Measurements from ENCODE around the gene CTBP1. TPM values are rescaled to one million over a fixed set of nuclear protein-coding genes. Genes with fewer than 3 reads are reported as not detected.

The CTBP1 gene
- total RNA-seq, 1 donor from 2014 or later = 165 TPM

DNA sequence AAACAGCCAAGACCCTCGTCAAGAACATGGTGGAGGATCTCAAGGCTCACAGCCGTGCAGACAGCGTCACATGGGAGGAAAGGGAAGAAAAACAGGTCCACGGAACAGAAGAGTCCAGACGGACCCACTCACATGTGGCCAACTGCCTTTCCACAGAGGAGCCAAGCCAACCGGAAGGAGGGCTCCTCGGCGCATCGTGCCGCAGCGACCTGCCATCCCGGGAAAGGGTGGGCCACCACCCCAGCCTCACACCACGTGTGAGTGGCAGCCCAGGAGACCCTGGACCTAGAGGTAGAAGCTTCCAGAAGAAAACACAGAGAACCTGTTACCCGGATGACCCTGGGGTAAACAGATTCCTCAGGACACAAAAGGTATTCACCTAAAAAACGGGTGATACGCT, 28.4 kb downstream of the CTBP1 start:
- TF ChIP-seq, protein P1, sequence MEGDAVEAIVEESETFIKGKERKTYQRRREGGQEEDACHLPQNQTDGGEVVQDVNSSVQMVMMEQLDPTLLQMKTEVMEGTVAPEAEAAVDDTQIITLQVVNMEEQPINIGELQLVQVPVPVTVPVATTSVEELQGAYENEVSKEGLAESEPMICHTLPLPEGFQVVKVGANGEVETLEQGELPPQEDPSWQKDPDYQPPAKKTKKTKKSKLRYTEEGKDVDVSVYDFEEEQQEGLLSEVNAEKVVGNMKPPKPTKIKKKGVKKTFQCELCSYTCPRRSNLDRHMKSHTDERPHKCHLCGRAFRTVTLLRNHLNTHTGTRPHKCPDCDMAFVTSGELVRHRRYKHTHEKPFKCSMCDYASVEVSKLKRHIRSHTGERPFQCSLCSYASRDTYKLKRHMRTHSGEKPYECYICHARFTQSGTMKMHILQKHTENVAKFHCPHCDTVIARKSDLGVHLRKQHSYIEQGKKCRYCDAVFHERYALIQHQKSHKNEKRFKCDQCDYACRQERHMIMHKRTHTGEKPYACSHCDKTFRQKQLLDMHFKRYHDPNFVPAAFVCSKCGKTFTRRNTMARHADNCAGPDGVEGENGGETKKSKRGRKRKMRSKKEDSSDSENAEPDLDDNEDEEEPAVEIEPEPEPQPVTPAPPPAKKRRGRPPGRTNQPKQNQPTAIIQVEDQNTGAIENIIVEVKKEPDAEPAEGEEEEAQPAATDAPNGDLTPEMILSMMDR (IDR thresholded peaks at IDR 0.05; ENCODE audit: unreplicated experiment) = no peak
- Mint-ChIP-seq H3K4me1 (ENCODE audit: unreplicated experiment) (no peaks in the 10 kb centered on the region), H3K4me3 (ENCODE audit: unreplicated experiment) (no peak overlapping the region), H3K27ac (ENCODE audit: unreplicated experiment) (no peak overlapping the region), H3K27me3 (ENCODE audit: unreplicated experiment) (peaks cover 15% of the 10 kb centered on the region), H3K9me3 (ENCODE audit: unreplicated experiment) (no peaks in the 10 kb centered on the region), H3K36me3 (ENCODE audit: low read depth, unreplicated experiment) (peaks cover 25% of the 10 kb centered on the region)
- no peak for DNase-seq (ENCODE audit: low spot score)

DNA sequence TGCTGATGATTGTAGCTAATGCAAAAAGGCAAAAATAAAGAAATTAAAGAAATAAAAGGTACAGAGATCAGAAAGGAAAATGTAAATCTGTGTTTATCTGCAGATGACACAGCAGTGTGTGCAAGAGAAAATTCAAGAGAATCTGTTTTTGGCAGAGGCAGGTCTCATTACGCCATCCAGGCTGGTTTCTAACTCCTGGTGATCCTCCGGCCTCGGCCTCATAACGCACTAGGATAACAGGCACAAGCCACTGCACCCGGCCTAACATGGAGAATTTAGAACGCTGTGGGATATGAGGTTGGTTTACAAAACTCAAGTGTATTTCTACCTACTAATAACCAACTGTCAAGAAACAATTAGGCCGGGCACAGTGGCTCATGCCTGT, 29.4 kb downstream of the CTBP1 start:
- no peak for DNase-seq (ENCODE audit: low spot score)
- Mint-ChIP-seq H3K36me3 (ENCODE audit: low read depth, unreplicated experiment) (peaks cover 21% of the 10 kb centered on the region), H3K27me3 (ENCODE audit: unreplicated experiment) (peaks cover 11% of the 10 kb centered on the region), H3K4me1 (ENCODE audit: unreplicated experiment) (no peaks in the 10 kb centered on the region), H3K4me3 (ENCODE audit: unreplicated experiment) (no peak overlapping the region), H3K9me3 (ENCODE audit: unreplicated experiment) (no peaks in the 10 kb centered on the region), H3K27ac (ENCODE audit: unreplicated experiment) (no peak overlapping the region)
- TF ChIP-seq, protein P1 (IDR thresholded peaks at IDR 0.05; ENCODE audit: unreplicated experiment) = no peak

- Mint-ChIP-seq H3K27ac (ENCODE audit: unreplicated experiment) (no peak overlapping the region), H3K9me3 (ENCODE audit: unreplicated experiment) (no peaks in the 10 kb centered on the region), H3K36me3 (ENCODE audit: low read depth, unreplicated experiment) (peaks cover 16% of the 10 kb centered on the region), H3K4me3 (ENCODE audit: unreplicated experiment) (no peak overlapping the region), H3K27me3 (ENCODE audit: unreplicated experiment) (peaks cover 5% of the 10 kb centered on the region), H3K4me1 (ENCODE audit: unreplicated experiment) (no peaks in the 10 kb centered on the region)
- no peak for DNase-seq (ENCODE audit: low spot score)
- TF ChIP-seq, protein P1 (IDR thresholded peaks at IDR 0.05; ENCODE audit: unreplicated experiment) = no peak
Measured at GRCh38 chr4:1218634-1219565, 30.0 kb downstream of the CTBP1 start.

- DNase-seq (ENCODE audit: low spot score) = no peak
- no peaks in the 10 kb centered on the region for H3K9me3 Mint-ChIP-seq (ENCODE audit: unreplicated experiment)
- peaks cover 5% of the 10 kb centered on the region for H3K27me3 Mint-ChIP-seq (ENCODE audit: unreplicated experiment)
- TF ChIP-seq, protein P1 (IDR thresholded peaks at IDR 0.05; ENCODE audit: unreplicated experiment) = no peak
- peaks cover 16% of the 10 kb centered on the region for H3K36me3 Mint-ChIP-seq (ENCODE audit: low read depth, unreplicated experiment)
- H3K27ac Mint-ChIP-seq (ENCODE audit: unreplicated experiment) = no peak overlapping the region
- H3K4me3 Mint-ChIP-seq (ENCODE audit: unreplicated experiment) = peak overlapping the region; percentile 62
- no peaks in the 10 kb centered on the region for H3K4me1 Mint-ChIP-seq (ENCODE audit: unreplicated experiment)
Measured at GRCh38 chr4:1217366-1217765, 31.6 kb downstream of the CTBP1 start.

DNA sequence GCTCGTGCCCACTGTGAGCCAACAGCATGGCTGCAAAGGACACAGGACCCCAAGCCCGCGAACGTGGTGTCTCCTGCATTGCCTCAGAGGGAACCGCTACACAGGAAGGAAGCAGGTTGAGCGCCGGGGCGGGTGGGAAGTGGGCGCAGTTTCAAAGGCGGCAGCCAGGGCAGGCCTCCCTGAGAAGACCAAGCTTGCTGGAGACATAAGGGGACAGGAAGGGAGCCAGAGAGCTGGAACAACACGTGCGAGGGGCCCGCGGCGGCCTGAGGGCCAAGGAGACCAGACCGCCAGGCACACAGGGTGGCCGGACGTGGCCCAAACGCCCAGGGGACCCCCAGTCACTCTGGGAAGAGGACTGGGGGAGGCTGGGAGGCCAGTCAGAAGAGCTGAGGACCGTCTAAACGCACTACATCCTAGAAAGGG, 32.0 kb downstream of the CTBP1 start:
- DNase-seq (ENCODE audit: low spot score) = no peak
- no peak overlapping the region for H3K4me3 Mint-ChIP-seq (ENCODE audit: unreplicated experiment)
- peaks cover 15% of the 10 kb centered on the region for H3K36me3 Mint-ChIP-seq (ENCODE audit: low read depth, unreplicated experiment)

More for the DNA sequence above, 32.0 kb downstream of the CTBP1 start:
- H3K27me3 Mint-ChIP-seq (ENCODE audit: unreplicated experiment) = peaks cover 6% of the 10 kb centered on the region
- H3K9me3 Mint-ChIP-seq (ENCODE audit: unreplicated experiment) = no peaks in the 10 kb centered on the region
- H3K27ac Mint-ChIP-seq (ENCODE audit: unreplicated experiment) = no peak overlapping the region
- no peaks in the 10 kb centered on the region for H3K4me1 Mint-ChIP-seq (ENCODE audit: unreplicated experiment)
- TF ChIP-seq, protein P1 (IDR thresholded peaks at IDR 0.05; ENCODE audit: unreplicated experiment) = no peak

Data from endothelial cell (in vitro differentiated cells).